SW 1271 (cell line): Measurements from ENCODE around the gene PAPPA2.

Experiments used
- DNase-seq, 2 experiments: peaks; one replicate each; lab custom pipeline; 2025; lab: John Stamatoyannopoulos, UW

Gene PAPPA2

GRCh38 chr1:176501599-176501998 lies 38.6 kb downstream of the PAPPA2 start:
- no peak for DNase-seq

GRCh38 chr1:176504848-176505553 lies 42.0 kb downstream of the PAPPA2 start:
- DNase-seq, result no peak

- DNase-seq, result no peak
These were observed 50.0 kb downstream of the PAPPA2 start for GRCh38 chr1:176512966-176513365.

- no peak for DNase-seq
These were observed 52.3 kb downstream of the PAPPA2 start for GRCh38 chr1:176515310-176515709.

GRCh38 chr1:176517484-176517883 lies 54.5 kb downstream of the PAPPA2 start:
- DNase-seq, result no peak

GRCh38 chr1:176521211-176521610 lies 58.2 kb downstream of the PAPPA2 start:
- DNase-seq, result no peak

- DNase-seq, result no peak
These were observed 59.4 kb downstream of the PAPPA2 start for GRCh38 chr1:176522310-176522845.

GRCh38 chr1:176529395-176530090 lies 66.6 kb downstream of the PAPPA2 start:
- no peak for DNase-seq

- DNase-seq, result no peak
These were observed 68.1 kb downstream of the PAPPA2 start for GRCh38 chr1:176531036-176531435.

GRCh38 chr1:176531921-176532897 lies 69.2 kb downstream of the PAPPA2 start:
- DNase-seq, result no peak

- no peak for DNase-seq
These were observed 70.0 kb downstream of the PAPPA2 start for GRCh38 chr1:176533020-176533419.

- DNase-seq, result no peak
These were observed 73.6 kb downstream of the PAPPA2 start for GRCh38 chr1:176536588-176536987.

GRCh38 chr1:176539018-176539417 lies 76.0 kb downstream of the PAPPA2 start:
- DNase-seq, result no peak

GRCh38 chr1:176540428-176540827 lies 77.5 kb downstream of the PAPPA2 start:
- DNase-seq, result no peak

- no peak for DNase-seq
These were observed 78.7 kb downstream of the PAPPA2 start for GRCh38 chr1:176541663-176542062.

- no peak for DNase-seq
These were observed 79.4 kb downstream of the PAPPA2 start for GRCh38 chr1:176542352-176542751.

GRCh38 chr1:176543360-176544129 lies 80.6 kb downstream of the PAPPA2 start:
- DNase-seq, result no peak

GRCh38 chr1:176545034-176545639 lies 82.2 kb downstream of the PAPPA2 start:
- DNase-seq, result no peak

- DNase-seq, result no peak
These were observed 83.8 kb downstream of the PAPPA2 start for GRCh38 chr1:176546825-176547224.

- DNase-seq, result no peak
These were observed 88.2 kb downstream of the PAPPA2 start for GRCh38 chr1:176551146-176551545.
